ENCODE measurements around the gene FGF12.

GRCh38 chr3:192687488-192688152 lies 39.7 kb downstream of the FGF12 start:
- TF ChIP-seq SIN3A (IDR thresholded peaks at IDR 0.05; ENCODE audit: borderline replicate concordance, low read depth, low read length): no peak
- TF ChIP-seq, protein P1, sequence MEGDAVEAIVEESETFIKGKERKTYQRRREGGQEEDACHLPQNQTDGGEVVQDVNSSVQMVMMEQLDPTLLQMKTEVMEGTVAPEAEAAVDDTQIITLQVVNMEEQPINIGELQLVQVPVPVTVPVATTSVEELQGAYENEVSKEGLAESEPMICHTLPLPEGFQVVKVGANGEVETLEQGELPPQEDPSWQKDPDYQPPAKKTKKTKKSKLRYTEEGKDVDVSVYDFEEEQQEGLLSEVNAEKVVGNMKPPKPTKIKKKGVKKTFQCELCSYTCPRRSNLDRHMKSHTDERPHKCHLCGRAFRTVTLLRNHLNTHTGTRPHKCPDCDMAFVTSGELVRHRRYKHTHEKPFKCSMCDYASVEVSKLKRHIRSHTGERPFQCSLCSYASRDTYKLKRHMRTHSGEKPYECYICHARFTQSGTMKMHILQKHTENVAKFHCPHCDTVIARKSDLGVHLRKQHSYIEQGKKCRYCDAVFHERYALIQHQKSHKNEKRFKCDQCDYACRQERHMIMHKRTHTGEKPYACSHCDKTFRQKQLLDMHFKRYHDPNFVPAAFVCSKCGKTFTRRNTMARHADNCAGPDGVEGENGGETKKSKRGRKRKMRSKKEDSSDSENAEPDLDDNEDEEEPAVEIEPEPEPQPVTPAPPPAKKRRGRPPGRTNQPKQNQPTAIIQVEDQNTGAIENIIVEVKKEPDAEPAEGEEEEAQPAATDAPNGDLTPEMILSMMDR (IDR thresholded peaks at IDR 0.05): no peak
- no peak for TF ChIP-seq RFX5 (IDR thresholded peaks at IDR 0.05; ENCODE audit: low read length)
